Esophagus squamous epithelium (tissue), 5 donors: ENCODE data around the gene COX6B2. TPM values are rescaled to one million over a fixed set of nuclear protein-coding genes. Genes with fewer than 3 reads are reported as not detected.
"Not testable (repeated sequence)": the region's sequence is repeated elsewhere in the genome, so short reads cannot be mapped to it uniquely, and the experiment has no call there.

Experiments used
- DNase-seq: peaks from one replicate; lab custom pipeline; 2025; lab: John Stamatoyannopoulos, UW
- H3K27ac ChIP-seq, 4 donors: fragments of 200-600 bp; sonication (generic); one replicate each; pipeline ENCODE4 v1.5.1; 2016 to 2019; ENCODE audit warnings: mild to moderate bottlenecking in 1 of 4
- H3K27me3 ChIP-seq, 4 donors: fragments of 200-600 bp; sonication (generic); 1 replicate in 3 of 4; 2 replicates in 1 of 4; pipeline versions ENCODE4 v1.5.1 to v1.6.0; 2017 to 2021; ENCODE audit warnings: antibody characterized with exemption in 1 of 4
- H3K36me3 ChIP-seq, 3 donors: fragments of 200-600 bp; sonication (generic); one replicate each; pipeline ENCODE4 v1.5.1; 2016 to 2019
- H3K4me1 ChIP-seq, 3 donors: fragments of 200-600 bp; sonication (generic); one replicate each; pipeline ENCODE4 v1.5.1; 2017 to 2019
- H3K4me3 ChIP-seq, 4 donors: fragments of 200-600 bp; sonication (generic); 1 replicate in 3 of 4; 2 replicates in 1 of 4; pipeline ENCODE4 v1.5.1; 2016 to 2019; ENCODE audit warnings: mild to moderate bottlenecking in 2 of 4, moderate library complexity in 1 of 4
- H3K9me3 ChIP-seq, 3 donors: fragments of 200-600 bp; sonication (generic); one replicate each; pipeline ENCODE4 v1.5.1; 2016 to 2019
- CTCF ChIP-seq, 6 experiments: fragments of 450-650 bp in 4 of 6; fragments of 200-600 bp in 2 of 6; sonication (generic) in 2 of 6; IDR thresholded peaks; one replicate each; pipeline ENCODE4 v1.5.1; 2016 to 2019; ENCODE audit warnings: antibody characterized with exemption in 6 of 6, mild to moderate bottlenecking in 4 of 6, moderate library complexity in 4 of 6
- POLR2A ChIP-seq, 4 donors: fragments of 450-650 bp; IDR thresholded peaks; one replicate each; pipeline ENCODE4 v1.6.1; 2017; ENCODE audit warnings: antibody characterized with exemption in 4 of 4, mild to moderate bottlenecking in 4 of 4, moderate library complexity in 3 of 4
- WGBS, 2 donors: methylation state at CpG; one replicate each; pipeline ENCODE4 v1.1.5; 2018; 5-methylcytosine and 5-hydroxymethylcytosine counted together
- intact Hi-C: fragments of 100-400 bp; cut with DNase I; formaldehyde crosslinking; loops from one replicate; pipeline ENCODE4 v1.15.0; 2022
- total RNA-seq, 4 donors: library from RNA; depleted of rRNA; stranded (reverse); fragments of >200 nt; gene quantifications; one replicate each; pipeline ENCODE4 v1.1.0, GENCODE V29; 2016
- donor health status: DM: yes; HTN: yes; CAD: no.

COX6B2 gene
- total RNA-seq, 4 donors from 2014 or later, result 0.66 to 1.4 (median 0.95) TPM; not detected in 1

GRCh38 chr19:55339889-55340783 lies 14.4 kb downstream of the COX6B2 start:
- TF ChIP-seq CTCF (IDR thresholded peaks at IDR 0.05) (no peak), POLR2A (IDR thresholded peaks at IDR 0.05) (peak in 1 of 4 donors; percentile 97)
- 1 to 6% methylated on average over 18 to 31 of the region's 44 CpGs for WGBS, 2 donors
- intact Hi-C loops, result no loop called here
- DNase-seq, result no peak
- Histone ChIP-seq H3K27ac (peak overlapping the region; percentile 92 to 96 (median 96)), H3K4me3 (peak overlapping the region; percentile 65 to 81 (median 74)), H3K4me1 (peaks cover 18 to 48% (median 20%) of the 10 kb centered on the region in 3 donors), H3K9me3 (no peaks in the 10 kb centered on the region), H3K36me3 (peaks cover 3 to 25% (median 8%) of the 10 kb centered on the region in 3 donors), H3K27me3 (peaks cover 0 to 9% (median 0%) of the 10 kb centered on the region in 4 donors)

- WGBS, 2 donors, result 0% methylated on average over 27 to 35 of the region's 63 CpGs
- TF ChIP-seq CTCF (IDR thresholded peaks at IDR 0.05), result peak in 5 of 6 experiments; percentile 23 to 63 (median 51)
- TF ChIP-seq POLR2A (IDR thresholded peaks at IDR 0.05), result peak in 3 of 4 donors; percentile 28 to 95 (median 94)
- peak within 1 kb of the TSS; percentile 65 to 81 (median 74) for H3K4me3 ChIP-seq
- H3K4me1 ChIP-seq, result peaks cover 18 to 43% (median 20%) of the 10 kb centered on the region in 3 donors
- H3K27ac ChIP-seq, result peak within 1 kb of the TSS; percentile 94 to 96 (median 96)
- peaks cover 3 to 25% (median 8%) of the 10 kb centered on the region in 3 donors for H3K36me3 ChIP-seq
- no peaks in the 10 kb centered on the region for H3K9me3 ChIP-seq
- H3K27me3 ChIP-seq, result peaks cover 0 to 11% (median 0%) of the 10 kb centered on the region in 4 donors
- peak; percentile 100 for DNase-seq
- intact Hi-C loops, result no loop called here
These were observed 15.2 kb downstream of the COX6B2 start, which contains the start of gene KMT5C for GRCh38 chr19:55339105-55339888. TSS of gene KMT5C (plus strand) at chr19:55339876. CDS start at chr19:55341937, 2,061 bp downstream.

- H3K27ac ChIP-seq, result no peak overlapping the region
- no peak for DNase-seq
- H3K27me3 ChIP-seq, result peaks cover 0 to 37% (median 0%) of the 10 kb centered on the region in 4 donors
- H3K4me3 ChIP-seq, result no peak overlapping the region
- H3K36me3 ChIP-seq, result no peaks in the 10 kb centered on the region
- no peaks in the 10 kb centered on the region for H3K9me3 ChIP-seq
- 39% methylated on average over 7 of the region's 7 CpGs for WGBS, 2 donors
- peaks cover 11 to 22% (median 13%) of the 10 kb centered on the region in 3 donors for H3K4me1 ChIP-seq
- TF ChIP-seq CTCF (IDR thresholded peaks at IDR 0.05), result no peak
- TF ChIP-seq POLR2A (IDR thresholded peaks at IDR 0.05), result no peak
- intact Hi-C loops, result no loop called here
These were observed 18.4 kb downstream of the COX6B2 start for GRCh38 chr19:55336101-55336500.

GRCh38 chr19:55333870-55334269 lies 20.6 kb downstream of the COX6B2 start:
- no peak for DNase-seq
- intact Hi-C loops, result no loop called here
- Histone ChIP-seq H3K4me1 (peaks cover 0 to 8% (median 4%) of the 10 kb centered on the region in 3 donors), H3K4me3 (no peak overlapping the region), H3K27me3 (peaks cover 0 to 37% (median 0%) of the 10 kb centered on the region in 4 donors), H3K36me3 (no peaks in the 10 kb centered on the region), H3K9me3 (no peaks in the 10 kb centered on the region), H3K27ac (no peak overlapping the region)
- no peak for TF ChIP-seq POLR2A (IDR thresholded peaks at IDR 0.05)
- no peak for TF ChIP-seq CTCF (IDR thresholded peaks at IDR 0.05)
- 65 to 68% methylated on average over 11 of the region's 11 CpGs for WGBS, 2 donors

GRCh38 chr19:55329791-55330190 lies 24.7 kb downstream of the COX6B2 start:
- H3K27ac ChIP-seq, H3K4me3 ChIP-seq, H3K36me3 ChIP-seq, intact Hi-C loops, H3K9me3 ChIP-seq, DNase-seq, H3K4me1 ChIP-seq: not testable (repeated sequence)
- whole genome bisulfite sequencing, 2 donors, result 77 to 85% methylated on average over 6 of the region's 6 CpGs
- peaks cover 0 to 28% (median 0%) of the 10 kb centered on the region in 4 donors for H3K27me3 ChIP-seq

GRCh38 chr19:55328774-55329318 lies 25.7 kb downstream of the COX6B2 start:
- intact Hi-C loops, H3K4me3 ChIP-seq, H3K9me3 ChIP-seq, H3K4me1 ChIP-seq, DNase-seq, H3K36me3 ChIP-seq, H3K27ac ChIP-seq: not testable (repeated sequence)
- peaks cover 0 to 25% (median 0%) of the 10 kb centered on the region in 4 donors for H3K27me3 ChIP-seq
- 64 to 65% methylated on average over 4 of the region's 4 CpGs for WGBS, 2 donors
